HepG2 (cell line): ENCODE results near the gene DAO. TPM values are rescaled to one million over a fixed set of nuclear protein-coding genes. Genes with fewer than 3 reads are reported as not detected.

ENCODE experiments used
- ATAC-seq: fragments of 200-7000 bp; cut with Tn5 transposase; 3 replicates; pipeline ENCODE4 v1.9.1; 2020; ENCODE audit warnings: mild to moderate bottlenecking, moderate library complexity
- BruUV-seq: library from RNA; stranded (reverse); fragments of 400-500 nt; replicated peaks from 2 replicates; lab custom pipeline; 2021; lab: Mats Ljungman, UMichigan
- CTCF ChIA-PET: fragments of 300-600 bp; formaldehyde crosslinking; extraction: SDS; loops from one replicate; lab custom pipeline; 2021; ENCODE audit warnings: low total read pairs, inconsistent platforms, low intra/inter-chr PET ratio; lab: Yijun Ruan, JAX
- POLR2A ChIA-PET: fragments of 350-600 bp; sonication (Branson Sonifier 250); formaldehyde crosslinking; loops from one replicate; lab custom pipeline; 2020; ENCODE audit warnings: antibody characterized with exemption, inconsistent platforms; lab: Yijun Ruan, JAX
- DNase-seq: peaks from one replicate; pipeline ENCODE4 v3.0.0-alpha.2; 2015; ENCODE audit warnings: low spot score
- FAIRE-seq: peaks from 3 replicates; lab custom pipeline; 2011; peaks lifted over from hg19 to GRCh38; lab: Jason Lieb, UNC
- H2AFZ ChIP-seq: one replicate; pipeline ENCODE4 v1.6.1; 2011; ENCODE audit warnings: low read length, inconsistent platforms
- H3K27ac ChIP-seq: fragments of 300-600 bp; 3 replicates; pipeline ENCODE4 v1.8.0; 2011; ENCODE audit warnings: mixed run types, mild to moderate bottlenecking, mixed read lengths, low read length, inconsistent platforms; ENCODE audit not compliant: insufficient read depth; ENCODE audit errors: extremely low read length
- H3K27me3 ChIP-seq, 2 experiments: fragments of 200-600 bp in 1 of 2; 2 replicates in 1 of 2; 3 replicates in 1 of 2; pipeline versions ENCODE4 v1.6.0 to v1.8.0; 2011; ENCODE audit warnings: low read length in 2 of 2, mild to moderate bottlenecking in 2 of 2, moderate library complexity in 2 of 2, inconsistent platforms in 1 of 2; ENCODE audit not compliant: insufficient read depth in 2 of 2, control insufficient read depth in 1 of 2
- H3K36me3 ChIP-seq, 2 experiments: fragments of 200-600 bp in 1 of 2; replicated peaks in 1 of 2; 2 replicates in 1 of 2; 3 replicates in 1 of 2; pipeline versions ENCODE4 v1.5.1 to v1.8.0; 2011; ENCODE audit warnings: low read length in 2 of 2, inconsistent platforms in 1 of 2; ENCODE audit not compliant: insufficient read depth in 2 of 2, control insufficient read depth in 1 of 2
- H3K4me1 ChIP-seq: 2 replicates; pipeline ENCODE4 v1.5.1; 2012; ENCODE audit warnings: low read length, inconsistent platforms; ENCODE audit not compliant: insufficient read depth
- H3K4me2 ChIP-seq: 2 replicates; pipeline ENCODE4 v1.6.0; 2011; ENCODE audit warnings: low read depth, low read length, inconsistent platforms
- H3K4me3 ChIP-seq, 3 experiments: fragments of 200-600 bp in 1 of 3; sonication (generic), shearing (Covaris generic) in 1 of 3; replicated peaks in 1 of 3; 2 replicates each; pipeline ENCODE4 v1.5.1; 2011 to 2016; ENCODE audit warnings: low read length in 3 of 3, inconsistent platforms in 2 of 3, low read depth in 2 of 3, mild to moderate bottlenecking in 2 of 3, control low read depth in 1 of 3, mixed read lengths in 1 of 3; ENCODE audit not compliant: insufficient read depth in 1 of 3
- H3K79me2 ChIP-seq: one replicate; pipeline ENCODE4 v1.6.1; 2011; ENCODE audit warnings: low read length, inconsistent platforms; ENCODE audit not compliant: insufficient read depth
- H3K9ac ChIP-seq: 2 replicates; pipeline ENCODE4 v1.6.0; 2011; ENCODE audit warnings: mild to moderate bottlenecking, low read depth, low read length, inconsistent platforms; ENCODE audit not compliant: insufficient read depth
- H3K9me3 ChIP-seq: 2 replicates; pipeline ENCODE4 v1.5.1; 2012; ENCODE audit warnings: mild to moderate bottlenecking, low read length
- H4K20me1 ChIP-seq: 2 replicates; pipeline ENCODE4 v1.6.0; 2011; ENCODE audit warnings: inconsistent platforms, mild to moderate bottlenecking, low read length, moderate library complexity; ENCODE audit not compliant: insufficient read depth
- TCF7 ChIP-seq: sonication (generic); IDR thresholded peaks from 2 replicates; pipeline ENCODE4 v1.6.1; 2016; ENCODE audit warnings: antibody characterized with exemption, low read depth
- ZNF280D ChIP-seq: sonication (generic); formaldehyde crosslinking; IDR thresholded peaks from 2 replicates; pipeline ENCODE4 v1.5.1; 2020; ENCODE audit warnings: mild to moderate bottlenecking, missing genetic modification reagents
- WGBS: methylation state at CpG from one replicate; pipeline ENCODE4 v1.1.6; 2017; ENCODE audit warnings: low lambda C conversion rate; 5-methylcytosine and 5-hydroxymethylcytosine counted together
- in situ Hi-C: cut with HindIII; loops from 2 replicates; pipeline ENCODE4 v1.10.0; 2017; ENCODE audit warnings: low pct_unique_long_range_greater_than_20kb; ENCODE audit not compliant: extremely low pct_ligation_motif_present
- intact Hi-C: fragments of 100-400 bp; cut with micrococcal nuclease; formaldehyde crosslinking; loops from one replicate; pipeline ENCODE4 v1.10.0; 2022; ENCODE audit not compliant: unreplicated experiment
- polyA plus RNA-seq, 8 experiments: library from polyadenylated mRNA; depleted of rRNA in 3 of 8; stranded (reverse) in 7 of 8; unstranded in 1 of 8; fragments of >200 nt; fragmentation: Illumina TruSeq in 4 of 8; extraction: Trizol in 4 of 8; gene quantifications; 2 replicates each; pipeline versions ENCODE4 v1.2.1 to v1.2.3, GENCODE V29; 2011 to 2016; ENCODE audit warnings: low read depth in 4 of 8, missing spikeins in 1 of 8, mixed read lengths in 1 of 8; ENCODE audit not compliant: insufficient read depth in 1 of 8
- total RNA-seq, 5 experiments: library from RNA; depleted of rRNA; stranded (reverse); fragments of >200 nt; fragmentation: Illumina TruSeq; extraction: Trizol; gene quantifications; 2 replicates each; pipeline ENCODE4 v1.2.3, GENCODE V29; 2016; ENCODE audit warnings: low read depth in 1 of 5

DAO gene
- total and polyA plus RNA-seq, 2 of the 13 experiments (the other 11 are each of a cell fraction or from before 2014, with no cell fraction given), result 0.34 to 0.82 TPM

DNA sequence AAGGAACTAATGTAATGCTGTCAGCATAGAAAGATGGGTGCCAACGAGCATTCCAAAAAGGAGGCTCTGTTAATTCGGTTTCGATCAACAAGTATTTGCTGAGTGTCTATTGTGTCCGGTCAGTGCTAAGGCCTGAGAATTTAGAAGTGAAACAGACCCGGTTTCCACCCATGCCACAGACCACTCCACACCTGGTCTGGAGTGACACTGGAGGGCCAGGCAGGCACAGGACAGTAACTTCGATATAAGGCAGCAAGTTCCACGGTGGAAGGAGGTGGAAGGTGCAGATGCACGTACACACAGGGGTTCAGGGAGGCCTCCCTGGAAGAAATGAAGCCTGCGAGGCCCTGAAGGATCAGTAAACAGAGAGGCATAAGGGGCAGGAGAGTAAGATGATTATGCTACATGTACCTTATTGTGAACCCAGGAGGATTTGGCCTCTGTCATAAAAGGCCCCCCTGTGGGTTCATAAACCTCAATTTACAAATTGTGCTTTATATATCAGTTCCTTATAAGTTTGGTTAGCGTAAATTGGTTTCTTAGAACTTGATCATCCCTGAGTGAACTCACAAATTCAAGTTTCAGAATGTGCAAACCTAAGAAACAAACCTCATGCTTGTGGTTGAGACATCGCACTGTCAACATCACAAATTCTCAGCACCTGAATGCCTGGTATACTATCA lies 48.4 kb upstream of the DAO start:
- H3K79me2 ChIP-seq, result no peaks in the 10 kb centered on the region
- no TSS peak for BruUV-seq
- 96% methylated on average over 11 of the region's 11 CpGs for WGBS

More for the DNA sequence above, 48.4 kb upstream of the DAO start:
- H3K36me3 ChIP-seq, result peaks cover 7 to 31% of the 10 kb centered on the region in 2 experiments; a peak in 4 of 5 replicates
- CTCF ChIA-PET, result no interaction called here
- FAIRE-seq (no peak), DNase-seq (no peak), ATAC-seq (no peak)
- in situ Hi-C loops, result no loop called here
- no peaks in the 10 kb centered on the region for H4K20me1 ChIP-seq
- H3K9ac ChIP-seq, result no peak overlapping the region
- no peak overlapping the region for H3K27ac ChIP-seq
- H3K4me2 ChIP-seq, result no peak overlapping the region
- no peak overlapping the region for H2AFZ ChIP-seq
- TF ChIP-seq ZNF280D (CRISPR knock-in tag) (no peak), TCF7 (no peak)
- H3K4me3 ChIP-seq, result no peak overlapping the region
- intact Hi-C loops, result no loop called here
- H3K4me1 ChIP-seq, result 0 out of 2 replicates have a peak, but pooled peaks cover 4% of the 10 kb centered on the region
- POLR2A ChIA-PET, result no interaction called here
- no peaks in the 10 kb centered on the region for H3K27me3 ChIP-seq
- no peaks in the 10 kb centered on the region for H3K9me3 ChIP-seq
